ENCODE measurements around the gene TICRR. TPM values are rescaled to one million over a fixed set of nuclear protein-coding genes. Genes with fewer than 3 reads are reported as not detected.

The TICRR gene
- total RNA-seq, 1 experiment from 2014 or later, result 5.1 TPM

GRCh38 chr15:89632563-89633430, 57.5 kb downstream of the TICRR start:
- Histone ChIP-seq H3K4me1 (ENCODE audit: low read length) (no peaks in the 10 kb centered on the region), H3K9me3 (ENCODE audit: low read length) (no peaks in the 10 kb centered on the region)

GRCh38 chr15:89633585-89633984, 58.3 kb downstream of the TICRR start:
- peaks cover 16% of the 10 kb centered on the region; the same call in 1 of the 2 replicates for H4K20me1 ChIP-seq (ENCODE audit: insufficient read depth, low read depth, low read length)
- no peak overlapping the region for H3K4me3 ChIP-seq (ENCODE audit: low read length)
- H3K4me2 ChIP-seq (ENCODE audit: low read depth, low read length, poor library complexity, severe bottlenecking), result no peak overlapping the region
- no peak overlapping the region for H3K27ac ChIP-seq (ENCODE audit: low read length)
- no peaks in the 10 kb centered on the region for H3K79me2 ChIP-seq (ENCODE audit: low read length)
- peaks cover 12% of the 10 kb centered on the region for H3K36me3 ChIP-seq (ENCODE audit: insufficient read depth, low read length)
- no peaks in the 10 kb centered on the region for H3K27me3 ChIP-seq (ENCODE audit: low read length)
- no peaks in the 10 kb centered on the region for H3K9me3 ChIP-seq (ENCODE audit: low read length)
- H2AFZ ChIP-seq (ENCODE audit: low read length), result no peak overlapping the region
- DNase-seq, result no peak
- H3K9me2 ChIP-seq (replicated peaks; ENCODE audit: insufficient read depth, low read length), result no peaks in the 10 kb centered on the region
- no peak overlapping the region for H3K9ac ChIP-seq (ENCODE audit: low read length)
- no peaks in the 10 kb centered on the region for H3K4me1 ChIP-seq (ENCODE audit: low read length)

More at GRCh38 chr15:89632563-89633430, 57.5 kb downstream of the TICRR start:
- Histone ChIP-seq H3K27me3 (ENCODE audit: low read length) (no peaks in the 10 kb centered on the region), H3K4me3 (ENCODE audit: low read length) (no peak overlapping the region), H2AFZ (ENCODE audit: low read length) (no peak overlapping the region), H3K9me2 (replicated peaks; ENCODE audit: insufficient read depth, low read length) (no peaks in the 10 kb centered on the region), H4K20me1 (ENCODE audit: insufficient read depth, low read depth, low read length) (peaks cover 23% of the 10 kb centered on the region; the same call in 1 of the 2 replicates), H3K79me2 (ENCODE audit: low read length) (no peaks in the 10 kb centered on the region), H3K4me2 (ENCODE audit: low read depth, low read length, poor library complexity, severe bottlenecking) (no peak overlapping the region), H3K36me3 (ENCODE audit: insufficient read depth, low read length) (peaks cover 20% of the 10 kb centered on the region), H3K9ac (ENCODE audit: low read length) (no peak overlapping the region), H3K27ac (ENCODE audit: low read length) (no peak overlapping the region)
- DNase-seq, result no peak

- Histone ChIP-seq H3K9ac (ENCODE audit: low read length) (no peak overlapping the region), H2AFZ (ENCODE audit: low read length) (no peak overlapping the region), H3K27ac (ENCODE audit: low read length) (no peak overlapping the region), H3K4me1 (ENCODE audit: low read length) (no peaks in the 10 kb centered on the region), H3K4me2 (ENCODE audit: low read depth, low read length, poor library complexity, severe bottlenecking) (no peak overlapping the region), H3K36me3 (ENCODE audit: insufficient read depth, low read length) (no peaks in the 10 kb centered on the region), H3K9me3 (ENCODE audit: low read length) (no peaks in the 10 kb centered on the region), H3K9me2 (replicated peaks; ENCODE audit: insufficient read depth, low read length) (no peaks in the 10 kb centered on the region), H3K27me3 (ENCODE audit: low read length) (no peaks in the 10 kb centered on the region), H3K4me3 (ENCODE audit: low read length) (no peak overlapping the region), H4K20me1 (ENCODE audit: insufficient read depth, low read depth, low read length) (no peaks in the 10 kb centered on the region), H3K79me2 (ENCODE audit: low read length) (no peaks in the 10 kb centered on the region)
- DNase-seq, result no peak
These were observed 65.0 kb downstream of the TICRR start for GRCh38 chr15:89640245-89640644.

GRCh38 chr15:89641053-89641452, 65.8 kb downstream of the TICRR start:
- H3K9ac ChIP-seq (ENCODE audit: low read length), result no peak overlapping the region
- DNase-seq, result peak; percentile 48
- no peaks in the 10 kb centered on the region for H4K20me1 ChIP-seq (ENCODE audit: insufficient read depth, low read depth, low read length)
- no peaks in the 10 kb centered on the region for H3K9me3 ChIP-seq (ENCODE audit: low read length)
- no peaks in the 10 kb centered on the region for H3K36me3 ChIP-seq (ENCODE audit: insufficient read depth, low read length)
- no peaks in the 10 kb centered on the region for H3K79me2 ChIP-seq (ENCODE audit: low read length)
- H3K4me2 ChIP-seq (ENCODE audit: low read depth, low read length, poor library complexity, severe bottlenecking), result no peak overlapping the region
- H3K4me3 ChIP-seq (ENCODE audit: low read length), result no peak overlapping the region
- H3K9me2 ChIP-seq (replicated peaks; ENCODE audit: insufficient read depth, low read length), result no peaks in the 10 kb centered on the region
- no peaks in the 10 kb centered on the region for H3K27me3 ChIP-seq (ENCODE audit: low read length)
- H2AFZ ChIP-seq (ENCODE audit: low read length), result no peak overlapping the region
- no peaks in the 10 kb centered on the region for H3K4me1 ChIP-seq (ENCODE audit: low read length)
- H3K27ac ChIP-seq (ENCODE audit: low read length), result no peak overlapping the region

- Histone ChIP-seq H3K27ac (ENCODE audit: low read length) (no peak overlapping the region), H4K20me1 (ENCODE audit: insufficient read depth, low read depth, low read length) (no peaks in the 10 kb centered on the region), H3K27me3 (ENCODE audit: low read length) (no peaks in the 10 kb centered on the region), H3K4me1 (ENCODE audit: low read length) (no peaks in the 10 kb centered on the region), H3K9me3 (ENCODE audit: low read length) (no peaks in the 10 kb centered on the region), H3K4me2 (ENCODE audit: low read depth, low read length, poor library complexity, severe bottlenecking) (no peak overlapping the region), H3K36me3 (ENCODE audit: insufficient read depth, low read length) (no peaks in the 10 kb centered on the region), H3K9me2 (replicated peaks; ENCODE audit: insufficient read depth, low read length) (no peaks in the 10 kb centered on the region), H3K9ac (ENCODE audit: low read length) (no peak overlapping the region), H3K79me2 (ENCODE audit: low read length) (no peaks in the 10 kb centered on the region), H3K4me3 (ENCODE audit: low read length) (no peak overlapping the region), H2AFZ (ENCODE audit: low read length) (no peak overlapping the region)
- DNase-seq, result no peak
These were observed 66.8 kb downstream of the TICRR start for GRCh38 chr15:89642106-89642505.

- Histone ChIP-seq H3K9me3 (ENCODE audit: low read length) (no peaks in the 10 kb centered on the region), H3K36me3 (ENCODE audit: insufficient read depth, low read length) (no peaks in the 10 kb centered on the region), H3K4me1 (ENCODE audit: low read length) (no peaks in the 10 kb centered on the region), H2AFZ (ENCODE audit: low read length) (no peak overlapping the region), H3K4me3 (ENCODE audit: low read length) (no peak overlapping the region), H3K27ac (ENCODE audit: low read length) (no peak overlapping the region), H3K9me2 (replicated peaks; ENCODE audit: insufficient read depth, low read length) (no peaks in the 10 kb centered on the region), H3K27me3 (ENCODE audit: low read length) (no peaks in the 10 kb centered on the region), H3K79me2 (ENCODE audit: low read length) (no peaks in the 10 kb centered on the region), H4K20me1 (ENCODE audit: insufficient read depth, low read depth, low read length) (no peaks in the 10 kb centered on the region), H3K9ac (ENCODE audit: low read length) (no peak overlapping the region), H3K4me2 (ENCODE audit: low read depth, low read length, poor library complexity, severe bottlenecking) (no peak overlapping the region)
- no peak for DNase-seq
These were observed 70.4 kb downstream of the TICRR start for GRCh38 chr15:89645680-89646079.

GRCh38 chr15:89646416-89647141, 71.3 kb downstream of the TICRR start:
- no peak overlapping the region for H3K4me2 ChIP-seq (ENCODE audit: low read depth, low read length, poor library complexity, severe bottlenecking)
- DNase-seq, result no peak
- H3K27ac ChIP-seq (ENCODE audit: low read length), result no peak overlapping the region

GRCh38 chr15:89647191-89647851, 72.1 kb downstream of the TICRR start:
- Histone ChIP-seq H4K20me1 (ENCODE audit: insufficient read depth, low read depth, low read length) (no peaks in the 10 kb centered on the region), H3K4me3 (ENCODE audit: low read length) (no peak overlapping the region), H3K4me1 (ENCODE audit: low read length) (no peaks in the 10 kb centered on the region), H3K9ac (ENCODE audit: low read length) (no peak overlapping the region), H3K79me2 (ENCODE audit: low read length) (no peaks in the 10 kb centered on the region), H3K9me3 (ENCODE audit: low read length) (no peaks in the 10 kb centered on the region), H3K4me2 (ENCODE audit: low read depth, low read length, poor library complexity, severe bottlenecking) (no peak overlapping the region), H3K27me3 (ENCODE audit: low read length) (no peaks in the 10 kb centered on the region), H3K9me2 (replicated peaks; ENCODE audit: insufficient read depth, low read length) (no peaks in the 10 kb centered on the region), H3K36me3 (ENCODE audit: insufficient read depth, low read length) (no peaks in the 10 kb centered on the region), H3K27ac (ENCODE audit: low read length) (no peak overlapping the region), H2AFZ (ENCODE audit: low read length) (no peak overlapping the region)
- DNase-seq, result peak; percentile 86

More at GRCh38 chr15:89646416-89647141, 71.3 kb downstream of the TICRR start:
- no peaks in the 10 kb centered on the region for H3K27me3 ChIP-seq (ENCODE audit: low read length)
- H3K4me1 ChIP-seq (ENCODE audit: low read length), result no peaks in the 10 kb centered on the region
- H2AFZ ChIP-seq (ENCODE audit: low read length), result no peak overlapping the region
- no peak overlapping the region for H3K9ac ChIP-seq (ENCODE audit: low read length)
- no peaks in the 10 kb centered on the region for H4K20me1 ChIP-seq (ENCODE audit: insufficient read depth, low read depth, low read length)
- no peaks in the 10 kb centered on the region for H3K36me3 ChIP-seq (ENCODE audit: insufficient read depth, low read length)
- no peaks in the 10 kb centered on the region for H3K79me2 ChIP-seq (ENCODE audit: low read length)
- no peaks in the 10 kb centered on the region for H3K9me2 ChIP-seq (replicated peaks; ENCODE audit: insufficient read depth, low read length)
- H3K4me3 ChIP-seq (ENCODE audit: low read length), result no peak overlapping the region
- no peaks in the 10 kb centered on the region for H3K9me3 ChIP-seq (ENCODE audit: low read length)

All from Karpas-422 (cell line).